ENCODE measurements around the gene CPLANE1. TPM values are rescaled to one million over a fixed set of nuclear protein-coding genes. Genes with fewer than 3 reads are reported as not detected.
"Not testable (repeated sequence)": the region's sequence is repeated elsewhere in the genome, so short reads cannot be mapped to it uniquely, and the experiment has no call there.

CPLANE1 gene
- total RNA-seq, 6 experiments from 2014 or later = 3.3 to 6.7 (median 4.7) TPM

- WGBS (ENCODE audit: insufficient coverage, low coverage, low lambda C conversion rate, missing lambda C conversion rate) = 73% methylated on average over 1 of the region's 4 CpGs
- H3K4me3 ChIP-seq = no peak overlapping the region
- peaks cover 0 to 5% (median 0%) of the 10 kb centered on the region in 4 donors for H3K4me1 ChIP-seq
- no peaks in the 10 kb centered on the region for H3K36me3 ChIP-seq
- H3K9me3 ChIP-seq = no peaks in the 10 kb centered on the region
- TF ChIP-seq POLR2A (IDR thresholded peaks at IDR 0.05) (no peak), CTCF (IDR thresholded peaks at IDR 0.05) (no peak)
- no peaks in the 10 kb centered on the region for H3K27me3 ChIP-seq
- ATAC-seq (no peak), DNase-seq (no peak)
- H3K27ac ChIP-seq = no peak overlapping the region
- intact Hi-C loops (cut with DNase I) = no loop called here
Measured at GRCh38 chr5:37247496-37247895, 1.7 kb downstream of the CPLANE1 start.

- no peak for TF ChIP-seq CTCF (IDR thresholded peaks at IDR 0.05)
- TF ChIP-seq POLR2A (IDR thresholded peaks at IDR 0.05) = no peak
- H3K36me3 ChIP-seq = no peaks in the 10 kb centered on the region
- no peaks in the 10 kb centered on the region for H3K27me3 ChIP-seq
- H3K27ac ChIP-seq = no peak overlapping the region
- WGBS (ENCODE audit: insufficient coverage, low coverage, low lambda C conversion rate, missing lambda C conversion rate) = 75% methylated on average over 1 of the region's 1 CpG
- intact Hi-C loops (cut with DNase I) = no loop called here
- no peaks in the 10 kb centered on the region for H3K9me3 ChIP-seq
- H3K4me1 ChIP-seq = peaks cover 0 to 5% (median 0%) of the 10 kb centered on the region in 4 donors
- no peak overlapping the region for H3K4me3 ChIP-seq
- ATAC-seq = no peak
- DNase-seq = no peak
Measured at GRCh38 chr5:37247036-37247435, 2.1 kb downstream of the CPLANE1 start.

- Histone ChIP-seq H3K9me3 (no peaks in the 10 kb centered on the region), H3K27ac (no peak overlapping the region), H3K36me3 (peaks cover 0 to 19% (median 2%) of the 10 kb centered on the region in 4 donors), H3K27me3 (no peaks in the 10 kb centered on the region), H3K4me1 (no peaks in the 10 kb centered on the region), H3K4me3 (no peak overlapping the region)
- no peak for DNase-seq
- TF ChIP-seq CTCF (IDR thresholded peaks at IDR 0.05) (no peak), POLR2A (IDR thresholded peaks at IDR 0.05) (no peak)
- WGBS (ENCODE audit: insufficient coverage, low coverage, low lambda C conversion rate, missing lambda C conversion rate) = 88% methylated on average over 2 of the region's 2 CpGs
- intact Hi-C loops (cut with DNase I) = no loop called here
- ATAC-seq = no peak
Measured at GRCh38 chr5:37234288-37234687, 14.9 kb downstream of the CPLANE1 start.

- Histone ChIP-seq H3K27ac (no peak overlapping the region), H3K4me1 (no peaks in the 10 kb centered on the region), H3K36me3 (peaks cover 0 to 30% (median 0%) of the 10 kb centered on the region in 4 donors), H3K9me3 (no peaks in the 10 kb centered on the region), H3K27me3 (no peaks in the 10 kb centered on the region), H3K4me3 (no peak overlapping the region)
- DNase-seq (no peak), ATAC-seq (no peak)
- no peak for TF ChIP-seq POLR2A (IDR thresholded peaks at IDR 0.05)
- TF ChIP-seq CTCF (IDR thresholded peaks at IDR 0.05) = no peak
- intact Hi-C loops (cut with DNase I) = no loop called here
Measured at GRCh38 chr5:37226377-37226776, 22.8 kb downstream of the CPLANE1 start.

- intact Hi-C loops (cut with DNase I) = no loop called here
- TF ChIP-seq POLR2A (IDR thresholded peaks at IDR 0.05) = no peak
- TF ChIP-seq CTCF (IDR thresholded peaks at IDR 0.05) = no peak
- no peak for DNase-seq
- Histone ChIP-seq H3K4me1 (no peaks in the 10 kb centered on the region), H3K9me3 (no peaks in the 10 kb centered on the region), H3K27ac (no peak overlapping the region), H3K36me3 (peaks cover 0 to 32% (median 0%) of the 10 kb centered on the region in 4 donors), H3K4me3 (no peak overlapping the region), H3K27me3 (no peaks in the 10 kb centered on the region)
- ATAC-seq = no peak
Measured at GRCh38 chr5:37222181-37222580, 27.0 kb downstream of the CPLANE1 start.

- intact Hi-C loops (cut with DNase I); H3K4me3 ChIP-seq; ATAC-seq; H3K9me3 ChIP-seq; H3K27ac ChIP-seq; H3K27me3 ChIP-seq; H3K4me1 ChIP-seq; DNase-seq: not testable (repeated sequence)
- WGBS (ENCODE audit: insufficient coverage, low coverage, low lambda C conversion rate, missing lambda C conversion rate) = 100% methylated on average over 6 of the region's 6 CpGs
- H3K36me3 ChIP-seq = peaks cover 0 to 26% (median 0%) of the 10 kb centered on the region in 4 donors
Measured at GRCh38 chr5:37220426-37220825, 28.8 kb downstream of the CPLANE1 start.

- H3K4me1 ChIP-seq; H3K4me3 ChIP-seq; intact Hi-C loops (cut with DNase I); DNase-seq; H3K27me3 ChIP-seq; H3K27ac ChIP-seq; H3K9me3 ChIP-seq; ATAC-seq: not testable (repeated sequence)
- WGBS (ENCODE audit: insufficient coverage, low coverage, low lambda C conversion rate, missing lambda C conversion rate) = 93% methylated on average over 3 of the region's 5 CpGs
- peaks cover 0 to 26% (median 0%) of the 10 kb centered on the region in 4 donors for H3K36me3 ChIP-seq
Measured at GRCh38 chr5:37219384-37219783, 29.8 kb downstream of the CPLANE1 start.
